Endodermal cell (in vitro differentiated cells): ENCODE measurements around the gene FMO1. TPM values are rescaled to one million over a fixed set of nuclear protein-coding genes. Genes with fewer than 3 reads are reported as not detected.
"Not testable (repeated sequence)": the region's sequence is repeated elsewhere in the genome, so short reads cannot be mapped to it uniquely, and the experiment has no call there.

Experiments
- DNase-seq: peaks from one replicate; pipeline ENCODE4 v3.0.0-alpha.2; 2017
- H3K27ac ChIP-seq: 2 replicates; pipeline ENCODE4 v1.5.1; 2013; ENCODE audit warnings: mild to moderate bottlenecking, low read depth, low read length, moderate library complexity
- H3K27me3 ChIP-seq: 2 replicates; pipeline ENCODE4 v1.6.1; 2013; ENCODE audit warnings: mild to moderate bottlenecking, low read length, moderate library complexity; ENCODE audit not compliant: insufficient read depth, control insufficient read depth, poor library complexity, severe bottlenecking
- H3K36me3 ChIP-seq: 2 replicates; pipeline ENCODE4 v1.7.0; 2013; ENCODE audit warnings: mild to moderate bottlenecking, low read length, moderate library complexity; ENCODE audit not compliant: control insufficient read depth, insufficient read depth
- H3K4me1 ChIP-seq: one replicate; pipeline ENCODE4 v1.7.0; 2013; ENCODE audit warnings: low read length; ENCODE audit not compliant: control insufficient read depth, insufficient read depth
- H3K4me3 ChIP-seq: 2 replicates; pipeline ENCODE4 v1.5.1; 2013; ENCODE audit warnings: mild to moderate bottlenecking, low read length, moderate library complexity
- H3K9ac ChIP-seq: 2 replicates; pipeline ENCODE4 v1.6.1; 2013; ENCODE audit warnings: mild to moderate bottlenecking, low read length, moderate library complexity; ENCODE audit not compliant: poor library complexity, severe bottlenecking; ENCODE audit errors: extremely low read depth
- H3K9me3 ChIP-seq: 2 replicates; pipeline ENCODE4 v1.6.1; 2013; ENCODE audit warnings: mild to moderate bottlenecking, low read length, moderate library complexity; ENCODE audit not compliant: control insufficient read depth
- H3K27ac Mint-ChIP-seq: 2 replicates; pipeline ENCODE4 v1.8.0; 2020; ENCODE audit warnings: mixed read lengths
- H3K27me3 Mint-ChIP-seq: 2 replicates; pipeline ENCODE4 v1.8.0; 2021; ENCODE audit warnings: mild to moderate bottlenecking, mixed read lengths; ENCODE audit not compliant: insufficient read depth
- H3K36me3 Mint-ChIP-seq: 2 replicates; pipeline ENCODE4 v1.8.0; 2020; ENCODE audit warnings: low read depth, mixed read lengths
- H3K4me1 Mint-ChIP-seq: 2 replicates; pipeline ENCODE4 v1.8.0; 2020; ENCODE audit warnings: mixed read lengths
- H3K4me3 Mint-ChIP-seq: 2 replicates; pipeline ENCODE4 v1.8.0; 2020; ENCODE audit warnings: mild to moderate bottlenecking, moderate library complexity, mixed read lengths
- H3K9me3 Mint-ChIP-seq: 2 replicates; pipeline ENCODE4 v1.8.0; 2020; ENCODE audit warnings: mild to moderate bottlenecking, mixed read lengths
- WGBS, 2 experiments: methylation state at CpG; one replicate each; pipeline versions ENCODE4 v1.1.5 to v1.1.7; 2013; ENCODE audit warnings: missing lambda C conversion rate in 2 of 2, mixed read lengths in 1 of 2; ENCODE audit not compliant: insufficient coverage in 1 of 2, insufficient read length in 1 of 2; 5-methylcytosine and 5-hydroxymethylcytosine counted together
- total RNA-seq, 2 donors: library from RNA; stranded (reverse); fragmentation: NEBNext Ultra II Directional in 1 of 2; extraction: Animal tissue kit (Norgen Biotek cat#: 25700) in 1 of 2; gene quantifications; 2 replicates in 1 of 2; 3 replicates in 1 of 2; pipeline ENCODE4 v1.2.1, GENCODE V29; 2021
- TF ChIP-seq, protein P1 (sequence below): fragments of 200-600 bp; sonication (generic); conservative IDR thresholded peaks from 2 replicates; pipeline ENCODE4 v1.5.0; 2021; ENCODE audit warnings: antibody characterized with exemption, mild to moderate bottlenecking

The FMO1 gene
- total RNA-seq, 2 donors from 2014 or later = not detected

DNA sequence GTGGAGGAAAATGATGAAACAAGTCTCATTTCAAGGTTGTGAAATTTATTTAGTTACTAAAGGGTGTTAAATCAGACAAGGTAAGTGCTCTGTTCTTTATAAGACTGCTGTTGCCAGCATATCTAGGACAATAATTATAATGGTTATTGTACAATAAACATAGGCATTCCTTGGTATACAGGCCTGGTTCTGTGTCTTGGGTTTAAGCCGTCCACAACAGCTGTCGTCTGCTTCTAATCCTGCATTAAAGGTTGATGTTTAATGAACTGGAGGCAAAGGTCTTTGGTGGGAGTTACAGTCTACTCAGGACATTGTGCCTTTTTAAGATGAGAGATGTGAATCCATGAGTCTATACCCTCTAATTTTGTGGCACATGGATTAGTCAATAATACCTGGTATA lies 42.3 kb downstream of the FMO1 start:
- H3K9me3 ChIP-seq = no peaks in the 10 kb centered on the region
- H3K36me3 ChIP-seq = no peaks in the 10 kb centered on the region
- H3K27me3 ChIP-seq = no peaks in the 10 kb centered on the region
- WGBS, 2 experiments = 94% methylated on average over 2 of the region's 2 CpGs; no CpG with 5 or more reads in 1 of the 2 experiments
- no peak for DNase-seq
- H3K4me3 ChIP-seq = no peak overlapping the region
- Mint-ChIP-seq H3K36me3 (no peaks in the 10 kb centered on the region), H3K4me3 (no peak overlapping the region), H3K27ac (no peak overlapping the region), H3K9me3 (no peaks in the 10 kb centered on the region), H3K4me1 (no peaks in the 10 kb centered on the region), H3K27me3 (no peaks in the 10 kb centered on the region)
- H3K27ac ChIP-seq = no peak overlapping the region
- H3K4me1 ChIP-seq = no peaks in the 10 kb centered on the region
- no peak overlapping the region for H3K9ac ChIP-seq
- TF ChIP-seq, protein P1, sequence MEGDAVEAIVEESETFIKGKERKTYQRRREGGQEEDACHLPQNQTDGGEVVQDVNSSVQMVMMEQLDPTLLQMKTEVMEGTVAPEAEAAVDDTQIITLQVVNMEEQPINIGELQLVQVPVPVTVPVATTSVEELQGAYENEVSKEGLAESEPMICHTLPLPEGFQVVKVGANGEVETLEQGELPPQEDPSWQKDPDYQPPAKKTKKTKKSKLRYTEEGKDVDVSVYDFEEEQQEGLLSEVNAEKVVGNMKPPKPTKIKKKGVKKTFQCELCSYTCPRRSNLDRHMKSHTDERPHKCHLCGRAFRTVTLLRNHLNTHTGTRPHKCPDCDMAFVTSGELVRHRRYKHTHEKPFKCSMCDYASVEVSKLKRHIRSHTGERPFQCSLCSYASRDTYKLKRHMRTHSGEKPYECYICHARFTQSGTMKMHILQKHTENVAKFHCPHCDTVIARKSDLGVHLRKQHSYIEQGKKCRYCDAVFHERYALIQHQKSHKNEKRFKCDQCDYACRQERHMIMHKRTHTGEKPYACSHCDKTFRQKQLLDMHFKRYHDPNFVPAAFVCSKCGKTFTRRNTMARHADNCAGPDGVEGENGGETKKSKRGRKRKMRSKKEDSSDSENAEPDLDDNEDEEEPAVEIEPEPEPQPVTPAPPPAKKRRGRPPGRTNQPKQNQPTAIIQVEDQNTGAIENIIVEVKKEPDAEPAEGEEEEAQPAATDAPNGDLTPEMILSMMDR = no peak

- H3K4me1 Mint-ChIP-seq = no peaks in the 10 kb centered on the region
- Histone ChIP-seq H3K36me3 (no peaks in the 10 kb centered on the region), H3K4me3 (no peak overlapping the region), H3K9ac (no peak overlapping the region), H3K27me3 (no peaks in the 10 kb centered on the region), H3K9me3 (no peaks in the 10 kb centered on the region), H3K27ac (no peak overlapping the region), H3K4me1 (no peaks in the 10 kb centered on the region)
- no peaks in the 10 kb centered on the region for H3K27me3 Mint-ChIP-seq
- TF ChIP-seq, protein P1 = no peak
- 75 to 100% methylated on average over 1 of the region's 1 CpG for WGBS, 2 experiments
- no peaks in the 10 kb centered on the region for H3K36me3 Mint-ChIP-seq
- no peak overlapping the region for H3K27ac Mint-ChIP-seq
- H3K9me3 Mint-ChIP-seq = no peaks in the 10 kb centered on the region
- DNase-seq = no peak
- H3K4me3 Mint-ChIP-seq = no peak overlapping the region
These were observed 44.5 kb downstream of the FMO1 start for GRCh38 chr1:171292799-171293198.

DNA sequence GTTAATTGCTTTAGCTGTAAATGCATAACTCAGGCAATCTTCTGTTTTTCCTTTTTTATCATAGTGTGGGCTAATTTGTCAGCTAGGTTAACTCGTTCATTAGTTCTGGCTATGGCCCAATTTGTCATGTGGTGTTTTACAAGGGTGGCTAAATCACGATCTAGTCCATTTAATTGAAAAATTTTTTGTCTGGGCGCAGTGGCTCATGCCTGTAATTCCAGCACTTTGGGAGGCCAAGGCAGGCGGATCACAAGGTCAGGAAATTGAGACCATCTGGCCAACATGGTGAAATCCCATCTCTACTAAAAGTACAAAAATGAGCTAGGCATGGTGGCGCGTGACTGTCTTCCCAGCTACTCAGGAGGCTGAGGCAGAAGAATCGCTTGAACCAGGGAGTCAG lies 47.1 kb downstream of the FMO1 start:
- H3K4me1 ChIP-seq, H3K36me3 Mint-ChIP-seq, H3K9ac ChIP-seq, H3K27me3 ChIP-seq, H3K4me3 Mint-ChIP-seq, H3K27ac ChIP-seq, H3K27ac Mint-ChIP-seq, H3K27me3 Mint-ChIP-seq, H3K36me3 ChIP-seq, H3K9me3 ChIP-seq, H3K4me1 Mint-ChIP-seq, DNase-seq, H3K4me3 ChIP-seq, H3K9me3 Mint-ChIP-seq: not testable (repeated sequence)
- WGBS, 2 experiments = 90 to 94% methylated on average over 6 to 7 of the region's 7 CpGs

DNA sequence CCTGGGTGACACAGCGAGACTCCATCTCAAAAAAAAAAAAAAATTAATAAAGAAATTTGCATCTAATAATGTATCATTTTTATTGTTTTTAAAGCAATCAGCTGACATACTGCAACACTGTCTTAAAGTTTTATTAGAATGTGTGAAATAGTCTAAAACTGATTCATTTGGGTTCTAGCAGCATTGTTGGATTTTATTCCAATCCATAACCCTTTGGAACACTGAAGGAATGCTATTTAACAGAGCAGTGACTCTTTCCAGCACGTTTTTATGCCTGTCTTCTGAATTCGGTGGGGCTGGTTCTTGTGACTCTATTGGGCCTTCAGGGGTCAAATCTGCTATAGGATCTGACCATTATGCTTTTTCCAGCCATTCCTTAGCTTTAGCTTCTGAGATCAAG lies 47.5 kb downstream of the FMO1 start:
- no peaks in the 10 kb centered on the region for H3K27me3 ChIP-seq
- no peak overlapping the region for H3K27ac ChIP-seq
- no peak for DNase-seq
- no peaks in the 10 kb centered on the region for H3K36me3 ChIP-seq
- Mint-ChIP-seq H3K4me3 (no peak overlapping the region), H3K9me3 (peaks cover 3% of the 10 kb centered on the region), H3K4me1 (peaks cover 8% of the 10 kb centered on the region), H3K27ac (no peak overlapping the region), H3K27me3 (no peaks in the 10 kb centered on the region), H3K36me3 (no peaks in the 10 kb centered on the region)
- WGBS, 2 experiments = 85 to 100% methylated on average over 2 of the region's 3 CpGs
- no peak overlapping the region for H3K4me3 ChIP-seq
- TF ChIP-seq, protein P1 = no peak
- no peak overlapping the region for H3K9ac ChIP-seq
- H3K9me3 ChIP-seq = peaks cover 10% of the 10 kb centered on the region
- no peaks in the 10 kb centered on the region for H3K4me1 ChIP-seq
